PC-9 (cell line): Measurements from ENCODE around the gene KCNK5.

ENCODE experiments used
- CTCF ChIP-seq: fragments of 200-600 bp; sonication (generic); conservative IDR thresholded peaks from 2 replicates; pipeline ENCODE4 v1.6.1; 2017; ENCODE audit warnings: mixed run types, antibody characterized with exemption, mild to moderate bottlenecking, moderate library complexity
- EZH2 ChIP-seq: fragments of 200-600 bp; sonication (generic); IDR thresholded peaks from 2 replicates; pipeline ENCODE4 v1.8.0; 2017; ENCODE audit warnings: antibody characterized with exemption, low read depth

- no peak for TF ChIP-seq CTCF
- TF ChIP-seq EZH2: no peak
These were observed 6.2 kb downstream of the KCNK5 start for GRCh38 chr6:39223061-39223460.
